MM.1S (cell line): ENCODE results near the gene VWA5B2.

Experiments
- DNase-seq: peaks from one replicate; pipeline ENCODE4 v3.0.0-alpha.2; 2015
- H2AFZ ChIP-seq: fragments of 300-600 bp; sonication (generic); 2 replicates; pipeline ENCODE4 v1.6.0; 2016; ENCODE audit warnings: antibody characterized with exemption, low read length
- H3F3A ChIP-seq: fragments of 300-600 bp; sonication (generic); 2 replicates; pipeline ENCODE4 v1.6.1; 2016; ENCODE audit warnings: mild to moderate bottlenecking, antibody characterized with exemption, low read length, moderate library complexity, mixed read lengths; ENCODE audit not compliant: insufficient read depth
- H3K27ac ChIP-seq: fragments of 300-600 bp; sonication (generic); 2 replicates; pipeline ENCODE4 v1.5.1; 2016; ENCODE audit warnings: mild to moderate bottlenecking, low read length
- H3K27me3 ChIP-seq: fragments of 300-600 bp; sonication (generic); replicated peaks from 2 replicates; pipeline ENCODE4 v1.6.0; 2016; ENCODE audit warnings: low read length; ENCODE audit not compliant: insufficient read depth
- H3K36me3 ChIP-seq: fragments of 300-600 bp; sonication (generic); replicated peaks from 2 replicates; pipeline ENCODE4 v1.6.1; 2016; ENCODE audit warnings: mild to moderate bottlenecking, low read length, mixed read lengths; ENCODE audit not compliant: insufficient read depth
- H3K4me1 ChIP-seq: fragments of 300-600 bp; sonication (generic); 2 replicates; pipeline ENCODE4 v1.6.1; 2016; ENCODE audit warnings: low read length, mixed read lengths
- H3K4me2 ChIP-seq: fragments of 300-600 bp; sonication (generic); 2 replicates; pipeline ENCODE4 v1.6.0; 2016; ENCODE audit warnings: low read depth, low read length
- H3K4me3 ChIP-seq: fragments of 300-600 bp; sonication (generic); 2 replicates; pipeline ENCODE4 v1.5.1; 2016; ENCODE audit warnings: low read length, mixed read lengths
- H3K79me2 ChIP-seq: fragments of 300-600 bp; sonication (generic); 2 replicates; pipeline ENCODE4 v1.6.1; 2016; ENCODE audit warnings: mixed run types, low read length, mixed read lengths
- H3K9ac ChIP-seq: fragments of 300-600 bp; sonication (generic); 2 replicates; pipeline ENCODE4 v1.6.1; 2016; ENCODE audit warnings: low read length, mixed read lengths
- H3K9me2 ChIP-seq: fragments of 300-600 bp; sonication (generic); replicated peaks from 2 replicates; pipeline ENCODE4 v1.6.1; 2016; ENCODE audit warnings: mild to moderate bottlenecking, low read length, mixed read lengths; ENCODE audit not compliant: insufficient read depth
- H3K9me3 ChIP-seq: fragments of 300-600 bp; sonication (generic); replicated peaks from 2 replicates; pipeline ENCODE4 v1.6.1; 2016; ENCODE audit warnings: mild to moderate bottlenecking, low read length, mixed read lengths; ENCODE audit not compliant: insufficient read depth
- H4K20me1 ChIP-seq: fragments of 300-600 bp; sonication (generic); 2 replicates; pipeline ENCODE4 v1.6.1; 2016; ENCODE audit warnings: mild to moderate bottlenecking, low read length, moderate library complexity, mixed read lengths; ENCODE audit not compliant: insufficient read depth
- EZH2 ChIP-seq: fragments of 300-600 bp; sonication (generic); optimal IDR thresholded peaks from 2 replicates; pipeline ENCODE3; 2017; ENCODE audit warnings: low read depth, mild to moderate bottlenecking, antibody characterized with exemption, low read length, mixed read lengths
- EZH2phosphoT487 ChIP-seq: fragments of 300-600 bp; sonication (generic); IDR thresholded peaks from 2 replicates; pipeline ENCODE4 v1.6.1; 2018; ENCODE audit warnings: antibody characterized with exemption, low read length
- TF ChIP-seq, protein P1 (sequence below): fragments of 300-600 bp; sonication (generic); IDR thresholded peaks from 2 replicates; pipeline ENCODE4 v1.5.1; 2016; ENCODE audit warnings: antibody characterized with exemption, low read length, mixed read lengths

The VWA5B2 gene

DNA sequence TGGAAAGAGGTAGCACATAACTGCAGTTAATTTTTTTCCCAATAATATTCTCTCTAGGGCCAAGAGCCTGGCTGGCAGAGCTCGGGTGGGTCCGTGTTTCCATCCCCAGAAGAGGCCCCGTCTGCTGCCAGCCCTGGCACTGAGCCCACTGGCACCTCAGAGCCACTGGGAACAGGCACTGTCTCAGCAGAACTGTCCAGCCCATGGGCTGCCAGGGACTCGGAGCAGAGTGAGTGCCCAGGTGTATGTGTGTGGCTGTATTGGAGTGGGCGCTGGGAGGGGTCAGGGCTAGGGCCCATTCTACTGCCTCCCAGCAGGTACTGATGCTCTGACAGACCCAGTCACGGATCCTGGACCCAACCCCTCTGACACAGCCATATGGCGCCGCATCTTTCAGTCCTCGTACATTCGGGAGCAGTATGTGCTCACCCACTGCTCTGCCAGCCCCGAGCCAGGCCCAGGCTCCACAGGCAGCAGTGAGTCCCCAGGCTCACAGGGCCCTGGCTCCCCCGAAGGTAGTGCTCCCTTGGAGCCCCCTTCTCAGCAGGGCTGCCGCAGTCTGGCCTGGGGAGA, 8.9 kb downstream of the VWA5B2 start:
- no peak overlapping the region for H3K4me3 ChIP-seq
- no peak for DNase-seq
- H4K20me1 ChIP-seq = no peaks in the 10 kb centered on the region
- H3K27ac ChIP-seq = no peak overlapping the region
- H3F3A ChIP-seq = no peaks in the 10 kb centered on the region
- no peak overlapping the region for H3K9ac ChIP-seq
- H2AFZ ChIP-seq = no peak overlapping the region
- no peaks in the 10 kb centered on the region for H3K9me2 ChIP-seq
- no peaks in the 10 kb centered on the region for H3K9me3 ChIP-seq
- no peaks in the 10 kb centered on the region for H3K79me2 ChIP-seq
- H3K27me3 ChIP-seq = peaks cover 22% of the 10 kb centered on the region
- TF ChIP-seq, protein P1, sequence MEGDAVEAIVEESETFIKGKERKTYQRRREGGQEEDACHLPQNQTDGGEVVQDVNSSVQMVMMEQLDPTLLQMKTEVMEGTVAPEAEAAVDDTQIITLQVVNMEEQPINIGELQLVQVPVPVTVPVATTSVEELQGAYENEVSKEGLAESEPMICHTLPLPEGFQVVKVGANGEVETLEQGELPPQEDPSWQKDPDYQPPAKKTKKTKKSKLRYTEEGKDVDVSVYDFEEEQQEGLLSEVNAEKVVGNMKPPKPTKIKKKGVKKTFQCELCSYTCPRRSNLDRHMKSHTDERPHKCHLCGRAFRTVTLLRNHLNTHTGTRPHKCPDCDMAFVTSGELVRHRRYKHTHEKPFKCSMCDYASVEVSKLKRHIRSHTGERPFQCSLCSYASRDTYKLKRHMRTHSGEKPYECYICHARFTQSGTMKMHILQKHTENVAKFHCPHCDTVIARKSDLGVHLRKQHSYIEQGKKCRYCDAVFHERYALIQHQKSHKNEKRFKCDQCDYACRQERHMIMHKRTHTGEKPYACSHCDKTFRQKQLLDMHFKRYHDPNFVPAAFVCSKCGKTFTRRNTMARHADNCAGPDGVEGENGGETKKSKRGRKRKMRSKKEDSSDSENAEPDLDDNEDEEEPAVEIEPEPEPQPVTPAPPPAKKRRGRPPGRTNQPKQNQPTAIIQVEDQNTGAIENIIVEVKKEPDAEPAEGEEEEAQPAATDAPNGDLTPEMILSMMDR = no peak
- TF ChIP-seq EZH2 = no peak
- no peak for TF ChIP-seq EZH2phosphoT487
- H3K36me3 ChIP-seq = 0 out of 2 replicates have a peak, but pooled peaks cover 3% of the 10 kb centered on the region
- H3K4me1 ChIP-seq = no peaks in the 10 kb centered on the region
- no peak overlapping the region for H3K4me2 ChIP-seq

DNA sequence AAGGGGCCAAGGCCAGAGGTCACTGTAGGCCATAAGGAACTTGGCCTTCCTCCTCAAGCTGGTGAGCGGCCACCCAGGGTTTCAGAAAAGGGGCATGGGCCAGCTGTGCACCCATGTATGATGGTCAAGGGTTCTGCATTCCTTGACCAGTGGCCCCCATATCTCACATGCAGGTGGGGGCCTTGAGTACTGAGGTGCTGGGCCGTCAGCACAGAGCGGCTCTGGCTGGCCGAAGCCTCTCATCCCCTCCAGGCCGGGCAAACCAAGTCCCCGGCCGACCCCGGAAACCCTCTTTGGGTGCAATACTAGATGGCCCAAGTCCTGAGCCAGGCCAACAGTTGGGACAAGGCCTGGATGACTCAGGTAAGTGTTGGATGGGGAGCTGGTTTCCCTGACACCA, 9.8 kb downstream of the VWA5B2 start:
- no peak overlapping the region for H3K27ac ChIP-seq
- no peaks in the 10 kb centered on the region for H4K20me1 ChIP-seq
- H3K4me1 ChIP-seq = no peaks in the 10 kb centered on the region
- H2AFZ ChIP-seq = no peak overlapping the region
- 0 out of 2 replicates have a peak, but pooled peaks cover 11% of the 10 kb centered on the region for H3K36me3 ChIP-seq
- TF ChIP-seq EZH2phosphoT487 (no peak), EZH2 (no peak)
- TF ChIP-seq, protein P1 = no peak
- H3K9me2 ChIP-seq = no peaks in the 10 kb centered on the region
- peaks cover 13% of the 10 kb centered on the region for H3K27me3 ChIP-seq
- no peak for DNase-seq
- no peaks in the 10 kb centered on the region for H3K79me2 ChIP-seq
- no peak overlapping the region for H3K9ac ChIP-seq
- no peak overlapping the region for H3K4me2 ChIP-seq
- no peaks in the 10 kb centered on the region for H3K9me3 ChIP-seq
- H3F3A ChIP-seq = no peaks in the 10 kb centered on the region
- H3K4me3 ChIP-seq = no peak overlapping the region

DNA sequence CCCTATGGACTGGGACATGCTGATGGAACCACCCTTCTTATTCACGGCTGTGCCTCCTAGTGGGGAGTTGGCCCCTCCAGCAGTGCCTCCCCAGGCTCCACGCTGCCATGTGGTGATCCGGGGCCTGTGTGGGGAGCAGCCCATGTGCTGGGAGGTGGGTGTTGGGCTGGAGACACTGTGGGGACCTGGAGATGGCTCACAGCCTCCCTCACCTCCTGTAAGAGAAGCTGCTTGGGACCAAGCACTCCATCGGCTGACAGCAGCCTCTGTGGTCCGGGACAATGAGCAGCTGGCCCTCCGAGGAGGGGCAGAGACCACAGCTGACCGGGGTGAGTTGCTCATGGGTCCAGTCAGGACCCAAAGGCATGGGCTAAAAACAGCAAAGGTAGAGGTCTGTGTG, 10.3 kb downstream of the VWA5B2 start:
- TF ChIP-seq EZH2 (no peak), EZH2phosphoT487 (no peak)
- TF ChIP-seq, protein P1 = no peak
- no peak for DNase-seq
- no peak overlapping the region for H2AFZ ChIP-seq

More for the DNA sequence above, 10.3 kb downstream of the VWA5B2 start:
- H3K79me2 ChIP-seq = no peaks in the 10 kb centered on the region
- peaks cover 8% of the 10 kb centered on the region for H3K27me3 ChIP-seq
- H4K20me1 ChIP-seq = no peaks in the 10 kb centered on the region
- no peaks in the 10 kb centered on the region for H3K9me2 ChIP-seq
- no peak overlapping the region for H3K4me2 ChIP-seq
- H3K4me3 ChIP-seq = no peak overlapping the region
- no peaks in the 10 kb centered on the region for H3F3A ChIP-seq
- H3K36me3 ChIP-seq = 0 out of 2 replicates have a peak, but pooled peaks cover 14% of the 10 kb centered on the region
- H3K9me3 ChIP-seq = no peaks in the 10 kb centered on the region
- H3K4me1 ChIP-seq = no peaks in the 10 kb centered on the region
- no peak overlapping the region for H3K27ac ChIP-seq
- H3K9ac ChIP-seq = no peak overlapping the region
